ENCODE measurements around the gene RAB7B. TPM values are rescaled to one million over a fixed set of nuclear protein-coding genes. Genes with fewer than 3 reads are reported as not detected.

Gene RAB7B
- polyA plus RNA-seq, 1 donor: 12.2 TPM

Other genes with a start within 250 kb of the RAB7B start
- 3.7 TPM for gene RAB29, start 227.9 kb downstream of the RAB7B start, polyA plus RNA-seq (ENCODE audit: insufficient read length)
- 37.9 TPM for gene SLC41A1, start 190.2 kb downstream of the RAB7B start, polyA plus RNA-seq (ENCODE audit: insufficient read length)
- not detected for gene PM20D1, start 153.3 kb downstream of the RAB7B start, polyA plus RNA-seq (ENCODE audit: insufficient read length)
- 0.05 TPM for gene SLC26A9, start 59.9 kb downstream of the RAB7B start, polyA plus RNA-seq (ENCODE audit: insufficient read length)
- gene CTSE, start 20.5 kb upstream of the RAB7B start, polyA plus RNA-seq (ENCODE audit: insufficient read length): 0.37 TPM
- gene RHEX, start 49.8 kb upstream of the RAB7B start, polyA plus RNA-seq (ENCODE audit: insufficient read length): 0.28 TPM
- gene AVPR1B, start 114.0 kb upstream of the RAB7B start, polyA plus RNA-seq (ENCODE audit: insufficient read length): 0.14 TPM
- 5.4 TPM for gene FAM72A, start 199.4 kb upstream of the RAB7B start, polyA plus RNA-seq (ENCODE audit: insufficient read length)
- 97.0 TPM for gene SRGAP2, start 200.1 kb upstream of the RAB7B start, polyA plus RNA-seq (ENCODE audit: insufficient read length)

All from hindlimb muscle (tissue), 1 donor.